GM19193 (cell line): ENCODE measurements around the gene MTO1.

Experiments
- POLR2A ChIP-seq: IDR thresholded peaks from 4 replicates; pipeline ENCODE4 v1.6.1; 2011; ENCODE audit not compliant: insufficient read depth, insufficient read length; ENCODE audit errors: extremely low read depth

Gene MTO1

GRCh38 chr6:73461537-73462350 is at the start of gene MTO1:
Gene MTO1 (plus strand): TSS chr6:73461737. CDS start chr6:73461855, 118 bp downstream.
- peak; percentile 83 for TF ChIP-seq POLR2A

GRCh38 chr6:73413102-73413501 is 48.4 kb upstream of the MTO1 start:
- TF ChIP-seq POLR2A = no peak

GRCh38 chr6:73418081-73418741 is 43.3 kb upstream of the MTO1 start:
- no peak for TF ChIP-seq POLR2A

GRCh38 chr6:73421534-73421933 is 40.0 kb upstream of the MTO1 start:
- no peak for TF ChIP-seq POLR2A

GRCh38 chr6:73435236-73435635 is 26.3 kb upstream of the MTO1 start:
- no peak for TF ChIP-seq POLR2A

GRCh38 chr6:73443555-73443954 is 18.0 kb upstream of the MTO1 start:
- no peak for TF ChIP-seq POLR2A

GRCh38 chr6:73451223-73452106 is 10.1 kb upstream of the MTO1 start:
- peak; percentile 57 for TF ChIP-seq POLR2A

- peak; percentile 75 for TF ChIP-seq POLR2A
Measured at GRCh38 chr6:73452107-73452461, 9.5 kb upstream of the MTO1 start, which contains the start of gene CGAS. Gene CGAS (minus strand): TSS chr6:73452297. CDS start chr6:73452181, 116 bp downstream.

- no peak for TF ChIP-seq POLR2A
Measured at GRCh38 chr6:73455865-73456629, 5.5 kb upstream of the MTO1 start.

- no peak for TF ChIP-seq POLR2A
Measured at GRCh38 chr6:73460056-73460455, 1.5 kb upstream of the MTO1 start.

- TF ChIP-seq POLR2A = no peak
Measured at GRCh38 chr6:73471686-73472290, 10.3 kb downstream of the MTO1 start.

- TF ChIP-seq POLR2A = no peak
Measured at GRCh38 chr6:73476723-73477122, 15.2 kb downstream of the MTO1 start.

GRCh38 chr6:73477407-73477806 is 15.9 kb downstream of the MTO1 start:
- TF ChIP-seq POLR2A = no peak

GRCh38 chr6:73481969-73482368 is 20.4 kb downstream of the MTO1 start:
- TF ChIP-seq POLR2A = no peak
